GM19193 (cell line): Measurements from ENCODE around the gene CCDC172.

Source experiments
- POLR2A ChIP-seq: IDR thresholded peaks from 4 replicates; pipeline ENCODE4 v1.6.1; 2011; ENCODE audit not compliant: insufficient read depth, insufficient read length; ENCODE audit errors: extremely low read depth

The CCDC172 gene

GRCh38 chr10:116324227-116324950 is at the start of gene CCDC172:
TSS of gene CCDC172 (plus strand) at chr10:116324448. CDS start at chr10:116325012, 564 bp downstream.
- TF ChIP-seq POLR2A: no peak

GRCh38 chr10:116276981-116277380 is 47.3 kb upstream of the CCDC172 start:
- no peak for TF ChIP-seq POLR2A

GRCh38 chr10:116278846-116279245 is 45.4 kb upstream of the CCDC172 start:
- TF ChIP-seq POLR2A: no peak

- TF ChIP-seq POLR2A: no peak
Measured at GRCh38 chr10:116281775-116282174, 42.5 kb upstream of the CCDC172 start.

- TF ChIP-seq POLR2A: no peak
Measured at GRCh38 chr10:116286626-116287200, 37.5 kb upstream of the CCDC172 start.

- no peak for TF ChIP-seq POLR2A
Measured at GRCh38 chr10:116287906-116288501, 36.2 kb upstream of the CCDC172 start.

GRCh38 chr10:116289652-116290051 is 34.6 kb upstream of the CCDC172 start:
- no peak for TF ChIP-seq POLR2A

- no peak for TF ChIP-seq POLR2A
Measured at GRCh38 chr10:116292493-116292892, 31.8 kb upstream of the CCDC172 start.

GRCh38 chr10:116296291-116296721 is 27.9 kb upstream of the CCDC172 start:
- TF ChIP-seq POLR2A: no peak

GRCh38 chr10:116298586-116298985 is 25.7 kb upstream of the CCDC172 start:
- TF ChIP-seq POLR2A: no peak

- no peak for TF ChIP-seq POLR2A
Measured at GRCh38 chr10:116300542-116300941, 23.7 kb upstream of the CCDC172 start.

GRCh38 chr10:116304923-116305322 is 19.3 kb upstream of the CCDC172 start:
- TF ChIP-seq POLR2A: no peak

GRCh38 chr10:116306847-116307246 is 17.4 kb upstream of the CCDC172 start:
- no peak for TF ChIP-seq POLR2A

- no peak for TF ChIP-seq POLR2A
Measured at GRCh38 chr10:116307455-116307854, 16.8 kb upstream of the CCDC172 start.

GRCh38 chr10:116311016-116311415 is 13.2 kb upstream of the CCDC172 start:
- TF ChIP-seq POLR2A: no peak
